SU-DHL-6 (cell line): ENCODE data around the gene NTSR2.

ENCODE experiments used
- EZH2phosphoT487 ChIP-seq: fragments of 200-600 bp; sonication (generic), shearing (Covaris generic); conservative IDR thresholded peaks from 2 replicates; pipeline ENCODE4 v1.6.1; 2018; ENCODE audit warnings: mild to moderate bottlenecking, antibody characterized with exemption, low read length, moderate library complexity, mixed read lengths
- TF ChIP-seq, protein P1 (sequence below): fragments of 200-600 bp; sonication (generic); IDR thresholded peaks from one replicate; pipeline ENCODE4 v1.5.1; 2017; ENCODE audit warnings: antibody characterized with exemption, mild to moderate bottlenecking, low read length, moderate library complexity; ENCODE audit not compliant: insufficient read depth, poor library complexity, severe bottlenecking

- TF ChIP-seq, protein P1, sequence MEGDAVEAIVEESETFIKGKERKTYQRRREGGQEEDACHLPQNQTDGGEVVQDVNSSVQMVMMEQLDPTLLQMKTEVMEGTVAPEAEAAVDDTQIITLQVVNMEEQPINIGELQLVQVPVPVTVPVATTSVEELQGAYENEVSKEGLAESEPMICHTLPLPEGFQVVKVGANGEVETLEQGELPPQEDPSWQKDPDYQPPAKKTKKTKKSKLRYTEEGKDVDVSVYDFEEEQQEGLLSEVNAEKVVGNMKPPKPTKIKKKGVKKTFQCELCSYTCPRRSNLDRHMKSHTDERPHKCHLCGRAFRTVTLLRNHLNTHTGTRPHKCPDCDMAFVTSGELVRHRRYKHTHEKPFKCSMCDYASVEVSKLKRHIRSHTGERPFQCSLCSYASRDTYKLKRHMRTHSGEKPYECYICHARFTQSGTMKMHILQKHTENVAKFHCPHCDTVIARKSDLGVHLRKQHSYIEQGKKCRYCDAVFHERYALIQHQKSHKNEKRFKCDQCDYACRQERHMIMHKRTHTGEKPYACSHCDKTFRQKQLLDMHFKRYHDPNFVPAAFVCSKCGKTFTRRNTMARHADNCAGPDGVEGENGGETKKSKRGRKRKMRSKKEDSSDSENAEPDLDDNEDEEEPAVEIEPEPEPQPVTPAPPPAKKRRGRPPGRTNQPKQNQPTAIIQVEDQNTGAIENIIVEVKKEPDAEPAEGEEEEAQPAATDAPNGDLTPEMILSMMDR, result no peak
- no peak for TF ChIP-seq EZH2phosphoT487
These were observed 40.2 kb upstream of the NTSR2 start for GRCh38 chr2:11710210-11710609.
